HG03280 (cell line): ENCODE data around the gene PPP1R14C.

ENCODE experiments used
- ATAC-seq: cut with Tn5 transposase; IDR thresholded peaks from one replicate; pipeline ENCODE4 v1.9.1; 2021; ENCODE audit warnings: mild to moderate bottlenecking, moderate library complexity; ENCODE audit not compliant: unreplicated experiment

The PPP1R14C gene

DNA sequence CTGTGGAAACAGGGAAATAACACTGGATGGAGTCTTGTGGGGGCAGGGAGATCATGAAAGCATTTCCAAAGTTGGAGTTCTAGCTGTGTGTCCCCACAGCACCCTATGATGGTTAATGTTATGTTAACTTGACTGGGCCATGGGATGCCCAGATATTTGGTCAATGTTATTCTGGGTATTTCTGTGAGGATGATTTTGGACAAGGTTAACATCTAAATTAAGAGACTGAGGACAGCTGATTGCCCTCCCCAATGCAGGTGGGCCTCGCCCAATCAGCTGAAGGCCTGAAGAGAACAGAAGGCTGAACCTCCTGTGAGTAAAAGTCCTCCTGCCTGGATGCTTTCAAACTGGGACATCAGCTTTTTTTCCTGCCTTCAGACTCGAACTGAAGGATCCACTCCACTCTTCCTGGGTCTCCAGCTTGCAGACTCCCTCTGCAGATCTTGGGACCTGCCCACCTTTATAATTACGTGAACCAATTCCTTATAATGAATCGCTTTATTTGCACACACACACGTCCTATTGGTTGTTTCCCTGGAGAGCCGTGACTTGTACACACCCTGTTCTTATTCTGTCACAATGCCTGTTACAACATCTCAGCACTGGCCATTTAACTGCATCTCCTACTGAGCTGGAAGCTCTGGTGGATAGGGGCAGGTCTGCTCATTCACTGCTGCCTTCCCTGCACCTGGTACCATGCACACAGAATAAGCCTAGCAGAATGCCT, 126.4 kb downstream of the PPP1R14C start:
- no peak for ATAC-seq

DNA sequence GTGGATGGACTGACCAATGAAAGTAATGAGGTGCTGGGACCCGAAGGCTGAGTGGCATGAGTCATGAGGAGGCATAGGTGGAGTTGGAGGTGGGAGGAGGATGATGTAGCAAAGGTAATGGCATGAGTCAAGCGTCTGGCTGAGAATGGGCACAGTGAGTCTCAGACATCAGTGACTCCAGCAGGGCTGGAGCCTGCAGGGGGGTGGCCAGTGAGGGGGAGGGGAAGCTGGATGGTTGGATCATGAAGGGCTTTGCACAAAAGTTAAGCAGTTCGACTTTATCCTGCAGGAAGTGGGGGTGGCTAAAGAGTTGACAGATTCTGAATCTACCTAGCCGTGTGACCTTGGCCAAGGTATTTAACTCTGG, 127.0 kb downstream of the PPP1R14C start:
- no peak for ATAC-seq

DNA sequence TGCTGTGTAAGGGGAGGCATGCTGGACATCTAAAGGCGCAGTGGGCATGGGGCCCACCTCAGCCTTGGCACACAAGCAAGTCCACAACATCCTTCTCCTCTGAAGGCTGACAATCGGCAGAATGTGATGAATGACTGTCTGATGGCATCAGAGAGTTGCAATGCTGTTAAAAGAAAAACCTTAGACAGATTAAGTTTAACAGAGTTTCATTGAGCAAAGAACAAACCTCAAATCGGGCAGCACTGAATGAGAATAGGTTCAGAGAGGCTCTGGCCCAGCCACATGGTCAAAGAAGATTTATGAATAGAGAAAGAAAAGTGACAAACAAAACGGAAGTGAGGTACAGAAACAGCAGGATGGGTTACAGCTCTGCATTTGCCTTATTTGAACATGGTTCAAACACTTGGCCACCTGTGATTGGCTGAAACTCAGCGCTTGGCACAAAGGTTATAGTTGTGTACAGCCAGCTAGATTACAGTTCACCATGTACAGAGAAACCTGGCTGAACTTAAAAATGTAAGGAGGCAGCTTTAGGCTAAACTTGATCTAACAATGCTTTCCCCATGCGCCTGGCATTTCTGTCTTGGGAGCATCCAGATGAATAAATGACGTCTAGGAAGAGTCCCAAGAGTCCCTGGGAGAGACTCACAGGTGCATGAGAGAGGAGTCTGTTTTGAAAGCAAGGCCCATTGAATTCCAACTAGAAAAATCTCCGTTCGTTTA, 127.6 kb downstream of the PPP1R14C start:
- no peak for ATAC-seq

DNA sequence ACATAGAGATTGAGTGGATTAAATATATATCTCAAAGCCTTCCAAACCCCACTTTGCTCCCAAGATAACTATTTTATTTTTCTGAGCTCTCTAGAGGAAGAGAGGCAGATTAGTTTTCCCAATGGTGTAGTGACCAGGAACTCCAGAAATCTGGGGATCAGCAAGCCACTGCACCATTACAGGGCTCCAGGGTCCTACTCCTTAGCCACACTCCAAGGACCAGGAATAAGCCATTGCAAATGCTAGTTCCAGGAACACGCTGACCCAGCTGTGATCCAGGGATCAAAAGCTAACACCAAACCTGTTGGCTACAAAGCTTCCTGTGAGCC, 128.3 kb downstream of the PPP1R14C start:
- no peak for ATAC-seq

DNA sequence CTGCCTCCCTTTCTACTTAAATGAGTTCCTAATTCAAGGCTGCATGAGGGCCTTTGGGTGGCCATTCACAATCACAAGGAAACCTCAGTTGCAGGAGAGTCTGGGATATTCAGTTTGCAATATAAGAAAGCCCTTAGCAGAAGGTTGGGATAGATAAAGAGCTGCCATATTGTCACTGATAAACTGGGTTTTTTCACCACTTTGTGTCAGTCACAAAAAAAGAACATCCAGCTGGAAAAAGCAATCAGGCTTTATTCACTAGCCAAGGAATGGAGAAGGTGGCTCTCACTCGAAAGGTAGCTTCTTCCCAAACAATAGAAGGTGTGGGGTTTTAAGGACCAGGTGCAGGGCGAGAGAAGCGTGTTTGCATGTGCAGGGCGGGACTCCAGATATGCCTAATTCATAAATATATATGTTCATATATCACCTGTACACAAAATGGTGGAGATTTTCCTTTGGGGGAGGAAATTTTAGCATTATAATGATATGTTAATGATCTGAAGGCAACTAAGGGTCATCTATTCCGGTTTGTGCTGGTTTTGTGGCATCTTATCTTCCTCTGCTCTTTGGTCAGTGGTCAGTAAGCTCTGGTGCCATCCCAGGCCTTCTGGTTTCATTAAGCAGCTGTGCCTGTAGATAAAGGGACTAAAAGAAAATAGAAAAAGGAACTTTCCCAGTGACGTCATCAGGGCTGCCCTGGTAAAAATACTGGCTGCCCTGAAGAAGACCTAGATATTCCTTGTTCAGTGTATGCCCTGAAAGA, 128.8 kb downstream of the PPP1R14C start:
- ATAC-seq, result no peak

DNA sequence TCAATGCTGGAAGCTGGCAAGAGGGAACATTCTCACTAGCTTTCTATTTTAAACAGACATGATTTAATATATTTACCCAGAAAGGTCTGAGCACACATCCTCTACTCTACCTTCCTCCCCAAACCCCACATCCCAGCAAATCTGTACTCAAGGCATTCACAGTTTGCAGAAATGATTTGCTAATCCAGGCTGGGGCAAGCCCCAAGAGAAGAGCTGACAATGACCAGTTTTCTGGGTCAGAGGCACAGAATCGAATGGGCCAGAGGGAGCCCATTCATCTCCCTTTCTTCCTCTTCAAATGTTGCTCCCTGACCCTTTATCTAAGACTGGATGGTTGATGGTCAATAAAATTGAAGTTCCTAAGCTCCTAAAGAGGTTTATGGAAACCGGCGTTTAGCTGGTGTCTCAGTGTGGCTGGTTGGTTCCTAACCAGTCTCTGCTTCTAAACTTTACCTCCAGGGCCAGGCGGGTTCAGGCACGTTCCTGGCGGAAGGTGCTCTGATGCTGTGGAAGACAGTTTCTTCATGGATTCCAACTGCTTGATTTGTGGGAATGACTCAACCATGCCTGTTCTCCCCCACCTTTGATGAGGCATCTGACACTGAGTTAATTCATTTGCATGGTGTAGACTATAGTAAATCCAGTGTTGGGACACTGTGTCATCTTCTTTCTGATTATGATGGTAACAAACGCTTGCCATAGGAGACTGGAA, 129.6 kb downstream of the PPP1R14C start:
- ATAC-seq, result no peak

DNA sequence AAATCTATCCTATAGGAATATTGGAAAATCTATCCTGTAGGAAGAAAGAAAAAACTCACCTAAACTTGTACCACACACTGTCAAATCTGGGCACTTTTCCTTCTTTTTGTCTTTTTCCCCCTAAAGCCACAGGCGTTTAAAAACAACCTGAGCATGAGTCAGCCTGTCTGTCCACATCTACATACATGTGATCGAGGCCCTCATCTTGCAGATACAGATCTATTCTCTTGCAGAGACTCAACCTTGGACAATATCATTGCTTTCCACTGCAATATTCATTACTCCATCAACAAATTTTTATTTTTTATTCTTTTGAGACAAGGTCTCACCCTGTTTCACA, 130.1 kb downstream of the PPP1R14C start:
- no peak for ATAC-seq

DNA sequence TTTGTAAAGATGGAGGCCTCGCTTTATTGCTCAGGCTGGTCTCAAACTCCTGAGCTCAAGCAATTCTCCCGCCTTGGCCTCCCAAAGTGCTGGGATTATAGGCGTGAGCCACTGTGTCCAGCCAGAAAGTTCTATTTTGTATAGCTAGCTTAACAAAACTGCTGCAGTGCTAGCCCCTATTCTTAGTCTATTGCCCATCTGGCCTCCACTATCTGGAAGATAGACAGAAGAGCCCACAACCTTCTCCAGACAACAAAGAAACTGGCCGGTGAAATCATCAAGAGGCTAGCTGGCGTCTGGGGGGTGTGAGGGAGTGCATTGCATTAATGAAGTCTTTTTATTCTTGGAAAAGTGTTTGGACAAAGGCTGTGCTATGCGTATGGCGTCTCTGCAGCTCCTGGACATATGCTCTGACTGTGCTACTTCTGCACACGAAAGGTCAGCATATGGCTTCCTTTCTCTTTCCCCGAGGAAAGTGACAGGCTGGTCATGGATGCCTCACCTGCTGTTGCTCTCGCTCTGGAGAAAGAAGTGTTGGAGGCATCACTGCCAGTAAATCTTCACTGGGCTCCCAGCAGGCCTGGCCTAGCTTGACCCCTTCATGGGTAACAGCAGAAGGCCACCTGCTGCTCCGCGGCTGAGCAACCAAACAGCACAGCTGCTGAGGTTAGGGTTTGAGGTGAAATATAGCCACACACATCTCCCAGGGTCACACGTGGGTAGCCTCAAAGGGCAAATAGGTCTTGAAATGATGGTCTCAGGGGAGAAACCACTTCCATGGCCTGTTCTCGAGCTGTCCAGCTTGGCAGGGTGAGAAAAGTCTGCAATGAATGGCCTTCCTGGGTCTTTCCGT, 130.8 kb downstream of the PPP1R14C start:
- ATAC-seq, result no peak

DNA sequence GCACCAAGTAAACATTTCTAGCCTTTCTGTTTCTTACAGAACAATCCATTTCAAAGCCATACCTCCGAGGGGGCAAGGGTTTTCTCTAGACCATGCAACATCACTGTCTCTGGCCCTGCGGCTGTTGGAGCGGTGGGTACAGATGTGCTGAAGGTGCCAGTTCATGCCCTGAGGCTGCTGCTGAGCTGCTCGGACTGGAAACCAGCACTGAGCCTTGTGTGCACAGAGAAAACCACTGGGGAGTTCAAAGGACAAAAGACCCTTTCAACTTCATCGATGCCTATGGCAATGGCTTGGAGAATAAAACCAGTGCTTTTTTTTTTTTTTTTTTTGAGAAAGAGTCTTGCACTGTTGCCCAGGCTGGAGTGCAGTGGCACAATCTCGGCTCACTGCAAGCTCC, 132.6 kb downstream of the PPP1R14C start:
- ATAC-seq, result no peak

DNA sequence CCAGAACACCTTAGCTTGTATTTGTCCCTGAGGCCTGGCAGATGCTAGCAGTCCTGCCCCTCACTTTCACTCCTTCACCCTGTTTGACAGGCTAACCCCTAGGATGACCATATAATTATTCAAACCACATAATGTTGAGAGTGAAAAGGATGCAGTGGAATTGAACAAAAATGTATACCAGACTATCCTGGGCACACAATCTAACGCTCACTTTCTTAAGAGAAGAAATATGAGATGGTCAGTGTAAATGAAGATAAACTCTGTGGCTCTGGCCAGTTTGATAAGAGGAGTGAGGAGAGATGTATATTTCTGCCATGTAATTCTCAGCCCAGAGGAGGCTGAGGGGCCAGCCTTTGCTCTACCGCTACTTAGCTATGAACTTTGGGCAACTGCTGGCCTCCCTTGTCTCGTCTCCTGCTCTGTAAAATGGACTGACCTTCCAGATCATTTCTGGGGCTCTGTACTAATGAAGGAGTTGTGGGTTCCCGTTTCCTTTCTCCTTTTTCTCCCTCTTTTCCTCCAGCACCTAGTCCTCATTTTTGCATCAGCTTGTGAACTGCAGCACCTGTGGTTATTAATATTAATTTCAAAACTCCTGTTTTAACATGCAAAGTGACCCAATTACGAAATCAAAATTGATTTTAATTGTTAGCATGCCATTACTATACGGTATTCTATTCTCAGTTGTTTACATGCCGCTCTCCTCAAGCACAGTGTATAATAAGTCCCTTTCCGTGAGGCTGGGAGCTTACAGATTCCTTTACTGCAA, 133.5 kb downstream of the PPP1R14C start:
- no peak for ATAC-seq

DNA sequence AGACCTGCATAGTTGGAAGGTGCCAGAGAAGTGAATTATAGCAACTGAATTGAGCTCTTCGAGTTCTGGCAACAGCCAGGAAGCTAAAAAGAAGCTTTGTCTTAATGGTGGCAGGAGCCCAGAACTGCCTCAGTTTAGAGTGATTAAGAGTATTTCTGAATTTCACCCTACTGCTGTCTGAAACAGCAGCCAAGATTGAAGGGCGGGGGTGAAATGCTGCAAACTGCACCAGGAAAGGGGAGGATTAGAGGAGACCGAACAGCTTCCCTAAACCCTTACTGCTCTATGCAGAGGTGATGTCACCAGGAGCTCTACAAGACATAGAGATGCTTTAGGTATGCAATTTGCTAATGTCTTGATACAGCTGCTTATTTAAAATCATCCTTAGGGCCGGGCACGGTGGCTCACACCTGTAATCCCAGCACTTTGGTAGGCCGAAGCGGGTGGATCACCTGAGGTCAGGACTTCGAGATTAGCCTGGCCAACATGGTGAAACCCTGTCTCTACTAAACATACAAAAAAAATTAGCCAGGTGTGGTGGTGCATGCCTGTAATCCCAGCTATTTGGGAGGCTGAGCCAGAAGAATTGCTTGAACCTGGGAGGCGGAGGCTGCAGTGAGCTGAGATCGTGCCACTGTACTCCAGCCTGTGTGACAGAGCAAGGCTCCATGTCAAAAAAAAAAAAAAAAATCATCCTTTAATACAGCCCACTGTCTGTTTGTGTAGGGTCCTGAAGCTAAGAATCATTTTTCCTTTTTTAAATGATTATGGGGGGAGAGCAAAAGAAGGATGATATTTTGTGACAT, 134.3 kb downstream of the PPP1R14C start:
- ATAC-seq, result no peak

DNA sequence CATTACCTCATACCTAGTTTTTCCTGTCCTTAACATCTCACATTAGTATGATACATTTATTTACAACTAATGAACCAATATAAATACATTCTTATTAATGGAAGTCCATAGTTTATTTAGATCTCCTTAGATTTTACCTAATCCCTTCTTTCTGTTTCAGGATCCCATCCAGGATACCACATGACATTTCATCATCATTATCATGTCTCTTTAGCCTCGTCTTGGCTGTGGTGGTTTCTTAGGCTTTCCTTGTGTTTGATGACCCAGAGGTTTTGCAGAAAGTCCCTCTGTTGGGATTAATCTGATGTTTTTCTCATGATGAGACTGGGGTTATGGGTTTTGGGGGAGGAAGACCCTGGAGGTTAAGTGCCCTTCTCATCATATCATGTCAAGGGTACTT, 136.7 kb downstream of the PPP1R14C start:
- no peak for ATAC-seq

DNA sequence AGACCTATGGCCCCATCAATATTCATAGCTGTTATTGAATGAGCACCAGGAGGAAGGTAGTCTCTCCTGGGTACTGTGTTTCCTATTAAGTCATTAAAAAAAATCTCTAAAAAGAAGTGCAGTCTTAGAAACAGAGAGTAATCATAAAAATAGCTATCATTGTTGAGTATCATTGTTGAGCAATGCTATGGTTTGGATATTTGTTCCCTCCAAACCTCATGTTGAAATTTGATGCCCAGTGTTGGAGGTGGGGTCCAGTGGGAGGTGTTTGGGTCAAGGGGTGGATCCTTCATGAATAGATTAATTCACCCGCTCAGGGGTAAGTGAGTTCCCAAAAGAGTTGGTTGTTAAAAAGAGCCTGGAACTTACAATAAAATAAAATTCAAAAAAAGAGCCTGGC, 137.9 kb downstream of the PPP1R14C start:
- ATAC-seq, result no peak

DNA sequence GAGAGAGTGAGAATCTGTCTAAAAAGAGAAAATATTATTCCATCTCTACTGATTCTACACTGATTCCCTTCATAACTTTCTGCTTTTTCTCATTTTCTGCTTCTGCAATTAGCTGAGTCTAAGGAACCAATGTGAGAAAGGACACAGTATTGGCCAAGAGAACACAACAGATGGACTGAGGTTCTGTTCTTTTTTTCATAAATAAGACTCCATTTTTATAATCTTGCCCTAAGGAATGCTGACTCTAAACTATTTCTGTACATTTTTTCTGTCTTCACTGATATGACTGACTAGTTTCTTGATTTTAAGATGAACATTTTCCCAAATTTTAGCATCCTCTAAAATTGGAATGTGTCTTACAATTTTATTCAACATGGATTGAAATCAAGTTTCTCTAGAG, 138.9 kb downstream of the PPP1R14C start:
- no peak for ATAC-seq

DNA sequence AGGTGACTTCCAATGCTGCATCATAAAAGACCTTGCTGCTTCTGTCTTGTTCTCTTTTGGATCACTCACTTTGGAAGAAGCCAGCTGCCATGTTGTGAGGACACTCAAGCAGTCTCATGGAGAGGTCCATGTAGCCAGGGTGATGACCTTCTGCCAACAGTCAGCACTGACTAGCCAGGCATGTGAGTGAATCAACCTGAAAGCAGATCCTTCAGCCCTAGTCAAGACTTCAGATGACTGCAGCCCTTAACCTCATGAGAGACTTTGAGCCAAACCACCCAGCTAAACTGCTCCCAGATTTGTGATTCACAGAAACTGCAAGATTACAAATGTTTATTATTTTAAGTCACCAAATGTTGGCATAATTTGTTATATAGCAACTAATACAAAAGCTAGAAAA, 140.0 kb downstream of the PPP1R14C start:
- no peak for ATAC-seq

DNA sequence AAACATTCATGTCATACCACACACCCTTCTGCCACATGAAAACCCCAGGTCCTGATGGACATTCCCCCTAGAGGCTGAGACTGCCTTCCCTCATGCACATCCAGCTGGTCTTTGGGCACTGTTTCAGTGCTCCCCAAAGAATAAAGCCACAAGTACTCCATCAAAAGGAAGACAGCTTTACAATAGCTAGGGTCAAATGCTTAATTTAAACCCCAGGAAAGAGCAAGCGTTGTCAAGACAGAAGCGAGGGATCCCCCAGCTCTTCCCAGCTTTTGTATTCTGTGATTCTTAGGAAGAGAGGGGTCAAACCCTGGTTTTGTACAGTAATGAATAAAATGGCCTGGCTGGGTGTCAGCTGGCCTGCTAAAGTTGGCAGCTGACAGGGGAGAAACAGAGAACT, 143.6 kb downstream of the PPP1R14C start:
- ATAC-seq, result no peak

DNA sequence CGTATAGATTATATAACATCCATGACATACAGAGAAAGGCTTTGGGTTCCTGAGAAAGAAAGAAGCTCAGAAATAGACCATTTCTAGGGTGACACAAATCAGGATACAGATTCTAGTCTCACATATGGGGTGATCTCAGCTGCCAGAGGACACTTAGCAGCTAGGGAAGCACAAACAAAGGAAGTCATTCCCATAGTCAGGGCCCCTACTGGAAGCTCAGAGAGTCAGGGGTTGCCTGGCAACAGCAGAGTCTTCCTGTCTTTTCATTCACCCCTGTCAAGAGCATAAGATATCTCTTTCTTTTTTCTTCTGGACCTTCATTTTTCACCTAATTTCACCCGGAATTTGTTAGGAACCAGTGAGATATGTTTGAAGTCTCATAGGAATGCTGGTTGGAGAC, 144.1 kb downstream of the PPP1R14C start:
- ATAC-seq, result no peak

DNA sequence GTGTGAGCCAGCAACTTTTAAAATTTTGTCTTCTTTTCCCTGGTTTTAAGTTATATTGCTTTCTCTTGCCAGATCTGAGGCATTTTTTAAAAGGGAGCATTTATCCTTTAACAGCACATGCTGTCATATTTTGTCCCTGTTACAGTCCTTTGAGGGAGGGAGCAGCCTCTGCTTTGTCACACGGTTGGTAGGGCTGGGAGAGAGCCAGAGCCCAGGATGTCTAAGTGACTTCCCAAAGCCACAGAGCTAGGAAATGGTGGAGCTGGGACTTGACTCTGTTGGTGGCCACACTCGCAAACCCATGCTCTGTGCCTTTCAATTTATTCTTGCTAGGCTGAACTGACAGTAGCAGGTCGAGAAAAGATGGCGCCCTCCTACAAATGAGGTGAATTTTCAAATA, 145.6 kb downstream of the PPP1R14C start:
- ATAC-seq, result no peak

DNA sequence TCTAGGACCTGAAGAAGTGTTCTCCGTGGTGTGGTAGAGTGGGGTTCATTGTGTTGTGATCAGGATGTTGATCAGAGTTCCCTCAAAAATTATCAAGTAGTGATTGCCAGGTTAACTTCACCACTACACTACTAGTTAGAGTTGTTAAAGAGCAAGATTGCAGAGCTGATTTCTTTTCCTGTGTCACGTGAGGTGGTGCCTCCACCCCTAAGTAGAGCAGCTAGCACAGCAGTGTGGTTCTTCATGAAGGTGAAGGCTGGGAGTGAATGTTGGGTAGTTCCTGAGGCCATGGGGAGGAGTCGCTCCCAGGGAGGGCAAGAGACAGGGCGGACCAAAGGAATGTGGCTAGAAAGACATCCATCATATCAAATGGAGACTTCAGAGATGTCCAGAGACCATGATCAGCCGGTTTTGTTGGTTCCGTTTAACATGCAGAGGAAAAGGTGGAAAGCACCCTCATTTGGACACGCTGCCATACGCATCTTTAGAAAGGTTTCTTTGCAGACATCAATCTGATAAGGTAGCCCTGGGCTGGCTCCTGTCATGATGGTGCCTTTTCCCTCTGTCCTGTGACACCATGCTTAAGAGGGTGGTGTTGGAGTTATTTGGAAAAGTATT, 146.7 kb downstream of the PPP1R14C start:
- no peak for ATAC-seq
